Neural crest cell (in vitro differentiated cells): Measurements from ENCODE around the gene CDCA5. TPM values are rescaled to one million over a fixed set of nuclear protein-coding genes. Genes with fewer than 3 reads are reported as not detected.

ENCODE experiments used
- DNase-seq: peaks from one replicate; pipeline ENCODE4 v3.0.0; 2021; ENCODE audit warnings: low read depth, mixed read lengths, low spot score
- H3K27ac Mint-ChIP-seq: one replicate; pipeline ENCODE4 v1.8.0; 2021; ENCODE audit warnings: mild to moderate bottlenecking, mixed read lengths; ENCODE audit not compliant: unreplicated experiment
- H3K27me3 Mint-ChIP-seq: 2 replicates; pipeline ENCODE4 v1.8.0; 2021; ENCODE audit warnings: low read depth, mild to moderate bottlenecking, mixed read lengths
- H3K36me3 Mint-ChIP-seq: 2 replicates; pipeline ENCODE4 v1.8.0; 2021; ENCODE audit warnings: low read depth, mild to moderate bottlenecking, mixed read lengths
- H3K4me1 Mint-ChIP-seq: 2 replicates; pipeline ENCODE4 v1.8.0; 2021; ENCODE audit warnings: mixed read lengths
- H3K4me3 Mint-ChIP-seq: one replicate; pipeline ENCODE4 v1.8.0; 2021; ENCODE audit warnings: mild to moderate bottlenecking, mixed read lengths
- H3K9me3 Mint-ChIP-seq: 2 replicates; pipeline ENCODE4 v1.8.0; 2021; ENCODE audit warnings: mixed read lengths
- CTCF ChIP-seq: fragments of 200-600 bp; sonication (generic); conservative IDR thresholded peaks from 2 replicates; pipeline ENCODE4 v1.5.0; 2021; ENCODE audit warnings: antibody characterized with exemption, mild to moderate bottlenecking
- total RNA-seq: library from RNA; stranded (reverse); gene quantifications from 2 replicates; pipeline ENCODE4 v1.2.1, GENCODE V29; 2021

Gene CDCA5
- total RNA-seq, 1 donor from 2014 or later, result 84.8 TPM

GRCh38 chr11:65040847-65041622, 42.8 kb downstream of the CDCA5 start, which contains the start of gene SAC3D1:
TSS of gene SAC3D1 (plus strand) at chr11:65041210. CDS start at chr11:65041293, 83 bp downstream.
- H3K27ac Mint-ChIP-seq, result peak within 1 kb of the TSS; percentile 97
- H3K36me3 Mint-ChIP-seq, result peaks cover 3% of the 10 kb centered on the region
- H3K27me3 Mint-ChIP-seq, result no peaks in the 10 kb centered on the region

GRCh38 chr11:65040520-65040846, 43.4 kb downstream of the CDCA5 start:
- Mint-ChIP-seq H3K27me3 (no peaks in the 10 kb centered on the region), H3K36me3 (peaks cover 3% of the 10 kb centered on the region), H3K9me3 (no peaks in the 10 kb centered on the region), H3K4me3 (peak overlapping the region; percentile 98), H3K27ac (peak overlapping the region; percentile 97), H3K4me1 (peaks cover 12% of the 10 kb centered on the region)
- DNase-seq, result no peak
- no peak for TF ChIP-seq CTCF

More at GRCh38 chr11:65040847-65041622, 42.8 kb downstream of the CDCA5 start, which contains the start of gene SAC3D1:
- DNase-seq, result peak; percentile 81
- Mint-ChIP-seq H3K4me3 (peak within 1 kb of the TSS; percentile 98), H3K4me1 (peaks cover 12% of the 10 kb centered on the region), H3K9me3 (no peaks in the 10 kb centered on the region)
- TF ChIP-seq CTCF, result no peak

GRCh38 chr11:65036931-65037330, 46.9 kb downstream of the CDCA5 start:
- Mint-ChIP-seq H3K9me3 (no peaks in the 10 kb centered on the region), H3K4me3 (no peak overlapping the region), H3K36me3 (no peaks in the 10 kb centered on the region), H3K4me1 (peaks cover 6% of the 10 kb centered on the region), H3K27ac (no peak overlapping the region), H3K27me3 (no peaks in the 10 kb centered on the region)
- no peak for DNase-seq
- no peak for TF ChIP-seq CTCF

- H3K36me3 Mint-ChIP-seq, result no peaks in the 10 kb centered on the region
- H3K4me1 Mint-ChIP-seq, result peaks cover 2% of the 10 kb centered on the region
- DNase-seq, result no peak
- H3K9me3 Mint-ChIP-seq, result no peaks in the 10 kb centered on the region
- no peak overlapping the region for H3K4me3 Mint-ChIP-seq
- H3K27me3 Mint-ChIP-seq, result no peaks in the 10 kb centered on the region
- H3K27ac Mint-ChIP-seq, result peak overlapping the region; percentile 12
- TF ChIP-seq CTCF, result no peak
Measured at GRCh38 chr11:65035579-65035978, 48.3 kb downstream of the CDCA5 start.

- no peak overlapping the region for H3K27ac Mint-ChIP-seq
- peak overlapping the region; percentile 15 for H3K4me3 Mint-ChIP-seq
- H3K9me3 Mint-ChIP-seq, result no peaks in the 10 kb centered on the region
- no peak for DNase-seq
- TF ChIP-seq CTCF, result no peak
- no peaks in the 10 kb centered on the region for H3K27me3 Mint-ChIP-seq
- no peaks in the 10 kb centered on the region for H3K36me3 Mint-ChIP-seq
- no peaks in the 10 kb centered on the region for H3K4me1 Mint-ChIP-seq
Measured at GRCh38 chr11:65034423-65034822, 49.4 kb downstream of the CDCA5 start.
